ENCODE measurements around the gene COL4A2.

Gene COL4A2

GRCh38 chr13:110374431-110375370 lies 67.6 kb downstream of the COL4A2 start:
- DNase-seq (ENCODE audit: low read depth, low spot score), result no peak
- peaks cover 15% of the 10 kb centered on the region for H3K36me3 ChIP-seq (ENCODE audit: insufficient read depth, insufficient read length, low read length)
- H3K27me3 ChIP-seq (ENCODE audit: insufficient read depth, insufficient read length), result no peaks in the 10 kb centered on the region
- H3K9ac ChIP-seq (ENCODE audit: insufficient read length, low read depth), result no peak overlapping the region
- TF ChIP-seq SUZ12 (IDR thresholded peaks at IDR 0.05; ENCODE audit: extremely low read depth, insufficient read depth, insufficient read length) (no peak), ZNF274 (IDR thresholded peaks at IDR 0.05; ENCODE audit: low read depth, low read length) (no peak), YY1 (IDR thresholded peaks at IDR 0.05; ENCODE audit: insufficient read depth, insufficient read length) (no peak)
- H3K9me3 ChIP-seq (ENCODE audit: insufficient read depth, low read length), result no peaks in the 10 kb centered on the region
- no peak overlapping the region for H3K4me3 ChIP-seq (ENCODE audit: insufficient read length, low read depth)
- H3K4me1 ChIP-seq (ENCODE audit: insufficient read depth, insufficient read length), result peaks cover 10% of the 10 kb centered on the region

GRCh38 chr13:110376120-110376519 lies 69.0 kb downstream of the COL4A2 start:
- Histone ChIP-seq H3K9me3 (ENCODE audit: insufficient read depth, low read length) (no peaks in the 10 kb centered on the region), H3K4me1 (ENCODE audit: insufficient read depth, insufficient read length) (peaks cover 10% of the 10 kb centered on the region), H3K27me3 (ENCODE audit: insufficient read depth, insufficient read length) (no peaks in the 10 kb centered on the region), H3K4me3 (ENCODE audit: insufficient read length, low read depth) (no peak overlapping the region), H3K9ac (ENCODE audit: insufficient read length, low read depth) (no peak overlapping the region), H3K36me3 (ENCODE audit: insufficient read depth, insufficient read length, low read length) (peaks cover 20% of the 10 kb centered on the region)
- TF ChIP-seq YY1 (IDR thresholded peaks at IDR 0.05; ENCODE audit: insufficient read depth, insufficient read length), result no peak
- no peak for TF ChIP-seq SUZ12 (IDR thresholded peaks at IDR 0.05; ENCODE audit: extremely low read depth, insufficient read depth, insufficient read length)
- TF ChIP-seq ZNF274 (IDR thresholded peaks at IDR 0.05; ENCODE audit: low read depth, low read length), result no peak
- DNase-seq (ENCODE audit: low read depth, low spot score), result no peak

GRCh38 chr13:110377178-110377825 lies 70.2 kb downstream of the COL4A2 start:
- no peak for TF ChIP-seq YY1 (IDR thresholded peaks at IDR 0.05; ENCODE audit: insufficient read depth, insufficient read length)
- TF ChIP-seq ZNF274 (IDR thresholded peaks at IDR 0.05; ENCODE audit: low read depth, low read length), result no peak
- TF ChIP-seq SUZ12 (IDR thresholded peaks at IDR 0.05; ENCODE audit: extremely low read depth, insufficient read depth, insufficient read length), result no peak
- no peaks in the 10 kb centered on the region for H3K9me3 ChIP-seq (ENCODE audit: insufficient read depth, low read length)
- peaks cover 10% of the 10 kb centered on the region for H3K4me1 ChIP-seq (ENCODE audit: insufficient read depth, insufficient read length)
- no peak for DNase-seq (ENCODE audit: low read depth, low spot score)
- no peak overlapping the region for H3K9ac ChIP-seq (ENCODE audit: insufficient read length, low read depth)
- H3K4me3 ChIP-seq (ENCODE audit: insufficient read length, low read depth), result no peak overlapping the region
- peaks cover 20% of the 10 kb centered on the region for H3K36me3 ChIP-seq (ENCODE audit: insufficient read depth, insufficient read length, low read length)
- no peaks in the 10 kb centered on the region for H3K27me3 ChIP-seq (ENCODE audit: insufficient read depth, insufficient read length)

- TF ChIP-seq YY1 (IDR thresholded peaks at IDR 0.05; ENCODE audit: insufficient read depth, insufficient read length), result no peak
- TF ChIP-seq ZNF274 (IDR thresholded peaks at IDR 0.05; ENCODE audit: low read depth, low read length), result no peak
- TF ChIP-seq SUZ12 (IDR thresholded peaks at IDR 0.05; ENCODE audit: extremely low read depth, insufficient read depth, insufficient read length), result no peak
- DNase-seq (ENCODE audit: low read depth, low spot score), result no peak
- Histone ChIP-seq H3K36me3 (ENCODE audit: insufficient read depth, insufficient read length, low read length) (peaks cover 20% of the 10 kb centered on the region), H3K9ac (ENCODE audit: insufficient read length, low read depth) (no peak overlapping the region), H3K27me3 (ENCODE audit: insufficient read depth, insufficient read length) (no peaks in the 10 kb centered on the region), H3K9me3 (ENCODE audit: insufficient read depth, low read length) (no peaks in the 10 kb centered on the region), H3K4me3 (ENCODE audit: insufficient read length, low read depth) (no peak overlapping the region), H3K4me1 (ENCODE audit: insufficient read depth, insufficient read length) (peaks cover 10% of the 10 kb centered on the region)
Measured at GRCh38 chr13:110377826-110378201, 70.7 kb downstream of the COL4A2 start.

GRCh38 chr13:110379358-110379757 lies 72.3 kb downstream of the COL4A2 start:
- Histone ChIP-seq H3K36me3 (ENCODE audit: insufficient read depth, insufficient read length, low read length) (peaks cover 26% of the 10 kb centered on the region), H3K9ac (ENCODE audit: insufficient read length, low read depth) (peak overlapping the region; percentile 21), H3K9me3 (ENCODE audit: insufficient read depth, low read length) (no peaks in the 10 kb centered on the region), H3K4me1 (ENCODE audit: insufficient read depth, insufficient read length) (peaks cover 10% of the 10 kb centered on the region), H3K27me3 (ENCODE audit: insufficient read depth, insufficient read length) (no peaks in the 10 kb centered on the region), H3K4me3 (ENCODE audit: insufficient read length, low read depth) (no peak overlapping the region)
- TF ChIP-seq YY1 (IDR thresholded peaks at IDR 0.05; ENCODE audit: insufficient read depth, insufficient read length), result no peak
- TF ChIP-seq SUZ12 (IDR thresholded peaks at IDR 0.05; ENCODE audit: extremely low read depth, insufficient read depth, insufficient read length), result no peak
- no peak for TF ChIP-seq ZNF274 (IDR thresholded peaks at IDR 0.05; ENCODE audit: low read depth, low read length)
- DNase-seq (ENCODE audit: low read depth, low spot score), result no peak

GRCh38 chr13:110379905-110380341 lies 72.8 kb downstream of the COL4A2 start:
- no peak for TF ChIP-seq SUZ12 (IDR thresholded peaks at IDR 0.05; ENCODE audit: extremely low read depth, insufficient read depth, insufficient read length)
- H3K27me3 ChIP-seq (ENCODE audit: insufficient read depth, insufficient read length), result no peaks in the 10 kb centered on the region

GRCh38 chr13:110380359-110381028 lies 73.4 kb downstream of the COL4A2 start:
- TF ChIP-seq SUZ12 (IDR thresholded peaks at IDR 0.05; ENCODE audit: extremely low read depth, insufficient read depth, insufficient read length), result no peak
- no peak for TF ChIP-seq YY1 (IDR thresholded peaks at IDR 0.05; ENCODE audit: insufficient read depth, insufficient read length)
- no peak for TF ChIP-seq ZNF274 (IDR thresholded peaks at IDR 0.05; ENCODE audit: low read depth, low read length)
- peaks cover 10% of the 10 kb centered on the region for H3K4me1 ChIP-seq (ENCODE audit: insufficient read depth, insufficient read length)
- no peaks in the 10 kb centered on the region for H3K27me3 ChIP-seq (ENCODE audit: insufficient read depth, insufficient read length)

More at GRCh38 chr13:110379905-110380341, 72.8 kb downstream of the COL4A2 start:
- DNase-seq (ENCODE audit: low read depth, low spot score), result peak; percentile 57
- H3K9me3 ChIP-seq (ENCODE audit: insufficient read depth, low read length), result no peaks in the 10 kb centered on the region
- H3K9ac ChIP-seq (ENCODE audit: insufficient read length, low read depth), result peak overlapping the region; percentile 21
- H3K4me1 ChIP-seq (ENCODE audit: insufficient read depth, insufficient read length), result peaks cover 10% of the 10 kb centered on the region
- no peak overlapping the region for H3K4me3 ChIP-seq (ENCODE audit: insufficient read length, low read depth)
- H3K36me3 ChIP-seq (ENCODE audit: insufficient read depth, insufficient read length, low read length), result peaks cover 23% of the 10 kb centered on the region

More at GRCh38 chr13:110380359-110381028, 73.4 kb downstream of the COL4A2 start:
- DNase-seq (ENCODE audit: low read depth, low spot score), result no peak
- peaks cover 6% of the 10 kb centered on the region for H3K9me3 ChIP-seq (ENCODE audit: insufficient read depth, low read length)
- H3K36me3 ChIP-seq (ENCODE audit: insufficient read depth, insufficient read length, low read length), result peaks cover 19% of the 10 kb centered on the region
- H3K4me3 ChIP-seq (ENCODE audit: insufficient read length, low read depth), result no peak overlapping the region
- H3K9ac ChIP-seq (ENCODE audit: insufficient read length, low read depth), result no peak overlapping the region
